Left ventricle myocardium superior (tissue), 1 donor: Measurements from ENCODE around the gene AMBRA1. TPM values are rescaled to one million over a fixed set of nuclear protein-coding genes. Genes with fewer than 3 reads are reported as not detected.
A peak's percentile ranks its signal among the peaks of the same experiment; 100 is the strongest.
"Not testable (repeated sequence)": the region's sequence is repeated elsewhere in the genome, so short reads cannot be mapped to it uniquely, and the experiment has no call there.

Source experiments
- ATAC-seq: fragments of 200-7000 bp; cut with Tn5 transposase; one replicate; pipeline ENCODE4 v1.9.1; 2020; ENCODE audit warnings: mild to moderate bottlenecking, moderate library complexity
- DNase-seq: peaks from one replicate; pipeline ENCODE4 v3.0.0-alpha.2; 2020
- intact Hi-C: fragments of 100-400 bp; cut with micrococcal nuclease; formaldehyde crosslinking; loops from one replicate; pipeline ENCODE4 v1.11.0; 2022
- total RNA-seq: library from RNA; stranded (reverse); fragmentation: NEBNext Ultra II Directional; extraction: Animal tissue kit (Norgen Biotek cat#: 25700); gene quantifications from one replicate; pipeline ENCODE4 v1.2.1, GENCODE V29; 2021
- donor health status: DM: no; HTN: yes; CAD: no; lungs with severe emphysema.

The AMBRA1 gene
- total RNA-seq, 1 donor from 2014 or later = 14.7 TPM

DNA sequence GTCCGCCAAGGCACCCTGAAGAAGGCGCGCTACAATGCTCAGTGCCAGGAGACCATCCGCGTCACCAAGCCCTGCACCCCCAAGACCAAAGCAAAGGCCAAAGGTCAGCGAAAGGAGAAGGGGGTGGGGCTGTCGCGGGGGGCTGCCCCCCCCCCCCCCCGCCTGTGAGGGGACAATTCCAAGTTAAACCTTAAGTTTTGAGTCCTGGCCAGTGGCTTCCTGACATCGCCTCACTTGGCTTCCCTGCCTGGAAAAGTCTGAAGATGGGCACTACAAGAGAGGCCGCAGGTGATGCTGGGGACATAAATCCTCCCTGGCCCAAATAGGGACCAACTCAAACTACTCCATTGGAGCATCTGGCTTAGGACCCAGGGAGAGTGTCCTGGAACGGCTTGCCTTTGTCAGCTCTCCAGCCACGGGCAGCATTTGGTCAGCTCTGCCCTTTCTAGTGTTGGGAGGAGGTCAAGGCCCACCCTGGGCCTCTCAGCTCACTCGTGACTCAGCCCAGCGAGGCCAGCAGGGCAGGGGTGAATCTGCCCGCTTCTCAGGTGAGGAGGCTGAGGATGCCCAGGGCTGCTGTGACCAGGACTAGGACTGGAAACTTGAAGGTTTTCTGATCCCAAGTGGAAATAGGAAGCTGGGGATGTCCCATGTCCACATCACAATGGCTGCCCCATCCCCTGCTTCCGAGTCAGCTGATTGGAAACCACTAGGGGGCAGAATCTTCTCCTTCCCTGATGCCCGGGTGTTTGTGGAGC lies 211.0 kb downstream of the AMBRA1 start:
- no peak for ATAC-seq
- DNase-seq = no peak
- intact Hi-C loops = no loop called here

DNA sequence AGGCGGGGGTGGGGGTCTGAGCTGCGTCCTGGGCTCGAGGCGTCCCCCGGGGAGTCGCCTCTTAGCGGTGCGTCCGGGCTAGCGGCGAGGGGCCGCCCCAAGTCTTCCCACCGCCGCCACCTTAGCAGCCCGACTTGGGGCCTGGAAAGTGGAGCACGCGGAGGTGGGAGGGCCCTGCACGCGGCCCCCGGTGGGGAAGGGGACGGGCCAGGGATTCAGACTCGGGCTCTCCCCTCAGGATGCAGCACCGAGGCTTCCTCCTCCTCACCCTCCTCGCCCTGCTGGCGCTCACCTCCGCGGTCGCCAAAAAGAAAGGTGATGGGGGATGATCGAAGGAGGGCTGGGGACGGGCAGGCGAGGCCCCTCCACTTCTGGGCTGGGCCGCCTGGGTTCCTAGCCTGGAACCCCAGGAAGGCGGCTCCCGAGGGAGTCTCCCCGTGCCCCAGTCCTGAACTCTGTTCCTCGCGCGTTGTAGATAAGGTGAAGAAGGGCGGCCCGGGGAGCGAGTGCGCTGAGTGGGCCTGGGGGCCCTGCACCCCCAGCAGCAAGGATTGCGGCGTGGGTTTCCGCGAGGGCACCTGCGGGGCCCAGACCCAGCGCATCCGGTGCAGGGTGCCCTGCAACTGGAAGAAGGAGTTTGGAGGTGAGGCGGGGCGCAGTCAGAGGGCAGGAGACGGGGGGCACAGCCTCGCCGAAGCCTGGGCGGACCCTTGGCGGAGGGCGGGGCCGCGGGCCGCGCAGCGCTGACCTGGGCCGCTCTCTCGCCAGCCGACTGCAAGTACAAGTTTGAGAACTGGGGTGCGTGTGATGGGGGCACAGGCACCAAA lies 211.8 kb downstream of the AMBRA1 start:
- intact Hi-C loops = no loop called here
- no peak for DNase-seq
- no peak for ATAC-seq

DNA sequence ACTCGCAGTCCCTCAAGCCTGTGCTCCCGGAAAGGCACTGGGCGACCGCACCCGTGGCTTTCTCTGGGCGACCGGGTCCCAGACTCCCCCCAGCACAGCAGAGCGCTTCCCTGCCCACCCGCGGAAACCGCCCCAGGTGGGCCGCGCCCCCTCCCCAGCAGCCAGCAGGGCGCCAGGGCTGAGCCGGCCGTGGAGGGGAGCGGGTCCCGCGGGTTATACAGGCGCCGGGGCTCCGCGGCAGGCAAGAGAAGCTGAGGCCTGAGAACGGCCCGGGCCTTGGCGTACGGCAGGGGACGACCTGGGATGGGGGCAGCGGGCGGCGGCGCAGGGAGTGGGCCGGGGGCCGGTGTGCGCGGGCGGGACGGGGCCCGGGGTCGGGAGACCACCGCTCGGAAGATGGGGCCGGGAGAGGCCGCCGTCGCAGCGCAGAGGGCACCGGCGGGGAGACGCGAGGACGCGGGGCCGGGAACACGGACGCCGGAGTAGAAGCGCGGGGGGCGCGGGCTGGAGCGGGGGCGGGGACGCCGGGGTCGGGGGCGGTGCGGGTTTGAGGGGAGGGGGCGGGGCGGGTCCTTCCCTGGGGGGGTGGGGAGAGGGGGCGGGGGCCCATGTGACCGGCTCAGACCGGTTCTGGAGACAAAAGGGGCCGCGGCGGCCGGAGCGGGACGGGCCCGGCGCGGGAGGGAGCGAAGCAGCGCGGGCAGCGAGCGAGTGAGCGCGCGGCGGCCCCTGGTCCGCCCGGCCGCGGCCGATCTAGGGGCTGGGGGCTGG lies 212.6 kb downstream of the AMBRA1 start, which contains the start of gene MDK:
MDK (plus strand) TSS at position 622 of the 771 bp plus-strand sequence. CDS start 389 bp downstream, outside the sequence.
- intact Hi-C loops = no loop called here
- DNase-seq = no peak
- ATAC-seq = peak; percentile 10

DNA sequence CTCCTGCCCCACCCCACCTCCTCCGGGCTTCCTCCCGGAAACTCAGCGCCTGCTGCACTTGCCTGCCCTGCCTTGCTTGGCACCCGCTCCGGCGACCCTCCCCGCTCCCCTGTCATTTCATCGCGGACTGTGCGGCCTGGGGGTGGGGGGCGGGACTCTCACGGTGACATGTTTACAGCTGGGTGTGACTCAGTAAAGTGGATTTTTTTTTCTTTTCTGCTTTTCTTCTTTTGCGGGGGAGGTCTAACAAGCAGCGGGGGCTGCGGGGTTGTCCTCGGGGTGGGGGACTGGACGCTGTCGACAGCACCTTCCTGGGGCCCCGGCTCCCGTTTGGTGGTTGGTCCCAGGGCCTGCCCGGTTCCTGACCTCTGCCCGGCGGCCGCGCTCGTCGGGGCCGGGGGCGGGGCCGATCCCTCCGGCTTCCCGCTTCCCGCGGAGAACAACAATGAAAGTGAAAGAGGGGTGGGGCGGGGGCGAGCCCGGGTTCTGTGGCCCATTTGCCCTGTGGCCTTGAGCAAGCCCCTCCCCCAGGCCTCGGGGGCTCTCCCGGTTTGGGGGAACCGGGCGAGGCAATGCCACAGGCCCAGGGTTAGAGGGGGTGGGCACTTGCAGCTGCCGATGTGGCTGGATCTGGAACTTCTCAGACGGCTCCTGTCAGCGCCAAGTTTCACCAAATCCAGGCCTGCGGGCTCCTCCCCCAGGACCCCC lies 213.3 kb downstream of the AMBRA1 start:
- DNase-seq (peak; percentile 82), ATAC-seq (peak; percentile 62)
- intact Hi-C loops = no loop called here

DNA sequence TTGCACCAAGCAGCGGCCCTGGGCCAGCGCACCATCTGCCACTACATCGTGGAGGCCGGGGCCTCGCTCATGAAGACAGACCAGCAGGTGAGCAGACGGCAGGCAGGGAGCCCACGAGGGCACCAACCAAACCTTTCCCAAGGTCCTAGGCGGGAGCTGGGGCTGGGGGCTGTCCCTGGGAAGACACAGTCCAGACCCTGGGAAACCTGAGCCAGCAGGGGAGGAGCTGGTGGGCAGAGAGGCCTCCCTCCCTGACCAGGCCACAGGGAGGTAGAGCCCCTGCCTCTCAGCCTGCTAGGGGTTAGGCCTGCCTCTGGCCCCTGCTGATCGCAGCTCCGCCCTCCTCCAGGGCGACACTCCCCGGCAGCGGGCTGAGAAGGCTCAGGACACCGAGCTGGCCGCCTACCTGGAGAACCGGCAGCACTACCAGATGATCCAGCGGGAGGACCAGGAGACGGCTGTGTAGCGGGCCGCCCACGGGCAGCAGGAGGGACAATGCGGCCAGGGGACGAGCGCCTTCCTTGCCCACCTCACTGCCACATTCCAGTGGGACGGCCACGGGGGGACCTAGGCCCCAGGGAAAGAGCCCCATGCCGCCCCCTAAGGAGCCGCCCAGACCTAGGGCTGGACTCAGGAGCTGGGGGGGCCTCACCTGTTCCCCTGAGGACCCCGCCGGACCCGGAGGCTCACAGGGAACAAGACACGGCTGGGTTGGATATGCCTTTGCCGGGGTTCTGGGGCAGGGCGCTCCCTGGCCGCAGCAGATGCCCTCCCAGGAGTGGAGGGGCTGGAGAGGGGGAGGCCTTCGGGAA lies 214.1 kb downstream of the AMBRA1 start:
- DNase-seq, intact Hi-C loops: not testable (repeated sequence)
- peak; percentile 10 for ATAC-seq

DNA sequence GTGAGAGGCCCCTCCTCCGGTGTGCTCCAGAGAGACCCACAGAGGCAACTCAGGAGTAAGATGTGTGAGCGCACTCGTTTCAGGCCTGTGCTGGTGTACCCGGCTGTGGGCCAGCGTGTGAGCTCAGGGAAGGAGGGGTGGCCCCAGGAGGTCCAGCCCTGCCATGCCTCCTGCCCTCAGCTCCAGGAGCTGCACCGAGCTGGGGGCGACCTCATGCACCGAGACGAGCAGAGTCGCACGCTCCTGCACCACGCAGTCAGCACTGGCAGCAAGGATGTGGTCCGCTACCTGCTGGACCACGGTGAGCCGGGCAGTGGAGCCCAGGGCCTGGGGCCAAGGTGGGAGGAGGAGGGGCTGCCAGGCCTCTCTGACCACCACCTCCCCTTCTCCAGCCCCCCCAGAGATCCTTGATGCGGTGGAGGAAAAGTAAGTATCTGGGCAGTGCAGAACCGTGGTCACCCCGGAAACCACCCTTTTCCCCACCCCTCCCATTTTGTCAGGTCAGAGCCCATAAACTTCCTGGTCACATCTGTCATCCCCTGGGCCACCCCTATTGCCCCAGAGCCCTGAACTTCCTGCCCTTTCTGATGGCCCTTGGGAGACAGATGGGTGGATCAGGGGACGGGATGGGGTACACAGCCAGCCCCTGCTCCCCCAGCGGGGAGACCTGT lies 214.9 kb downstream of the AMBRA1 start:
- intact Hi-C loops = no loop called here
- peak; percentile 1 for ATAC-seq
- no peak for DNase-seq

DNA sequence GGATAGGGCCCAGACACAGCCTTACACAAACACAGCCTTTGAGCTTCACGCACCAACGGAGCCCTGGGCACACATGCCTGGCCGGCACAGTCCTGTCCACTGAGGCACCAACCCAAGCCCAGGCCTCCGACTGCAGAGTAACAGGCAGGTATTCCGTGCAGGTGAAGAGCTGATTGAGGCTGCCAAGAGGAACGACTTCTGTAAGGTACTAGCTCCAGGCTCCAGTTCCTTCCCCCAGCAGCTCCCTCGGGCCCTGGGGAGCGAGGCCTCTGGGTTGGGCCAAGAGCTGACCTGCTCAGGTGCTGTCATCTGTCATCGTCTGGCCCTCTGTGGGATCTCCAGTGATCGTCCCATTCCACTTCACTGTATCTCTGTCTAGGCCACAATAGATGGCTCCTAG lies 215.5 kb downstream of the AMBRA1 start:
- ATAC-seq (no peak), DNase-seq (no peak)
- intact Hi-C loops = no loop called here

DNA sequence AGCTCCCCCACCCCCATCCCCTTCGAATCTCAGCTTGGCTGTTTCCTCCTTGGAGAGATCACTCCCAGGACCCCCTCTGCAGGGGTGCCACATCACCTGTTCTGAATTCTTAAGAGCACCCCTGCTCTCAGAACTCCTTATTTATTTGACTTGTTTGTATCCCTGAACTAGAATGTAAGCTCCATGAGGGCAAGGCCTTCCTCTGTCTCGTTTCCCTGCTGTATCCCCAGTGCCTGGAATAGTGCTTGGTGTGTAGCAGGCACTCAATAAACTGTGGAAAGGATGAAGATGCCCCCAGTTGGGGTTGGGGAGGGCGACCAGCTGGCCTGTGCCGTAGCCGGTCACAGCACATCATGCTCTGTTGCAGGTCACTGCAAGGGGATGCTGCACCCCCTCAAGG lies 216.0 kb downstream of the AMBRA1 start:
- intact Hi-C loops = no loop called here
- DNase-seq = no peak
- no peak for ATAC-seq

DNA sequence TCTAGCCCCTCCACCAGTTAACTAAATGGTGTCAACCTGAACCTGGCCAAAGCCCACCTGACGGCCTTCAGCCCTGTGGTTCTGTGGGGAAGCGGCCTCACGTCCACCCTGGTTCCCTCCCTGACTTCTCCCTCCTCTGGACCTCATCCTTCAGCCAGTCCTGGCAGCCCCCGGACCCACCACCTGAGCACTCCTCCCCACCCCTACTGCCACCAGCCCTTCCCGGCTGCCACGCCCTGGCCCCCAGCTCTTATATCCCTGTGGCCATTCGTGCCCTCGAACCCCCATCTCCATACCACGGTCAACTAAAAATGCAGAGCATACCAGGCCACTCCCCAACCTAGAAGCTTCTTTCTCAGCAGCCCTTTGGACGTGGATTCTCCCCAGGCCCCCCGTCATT lies 216.5 kb downstream of the AMBRA1 start:
- ATAC-seq = no peak
- DNase-seq = no peak
- intact Hi-C loops = no loop called here

DNA sequence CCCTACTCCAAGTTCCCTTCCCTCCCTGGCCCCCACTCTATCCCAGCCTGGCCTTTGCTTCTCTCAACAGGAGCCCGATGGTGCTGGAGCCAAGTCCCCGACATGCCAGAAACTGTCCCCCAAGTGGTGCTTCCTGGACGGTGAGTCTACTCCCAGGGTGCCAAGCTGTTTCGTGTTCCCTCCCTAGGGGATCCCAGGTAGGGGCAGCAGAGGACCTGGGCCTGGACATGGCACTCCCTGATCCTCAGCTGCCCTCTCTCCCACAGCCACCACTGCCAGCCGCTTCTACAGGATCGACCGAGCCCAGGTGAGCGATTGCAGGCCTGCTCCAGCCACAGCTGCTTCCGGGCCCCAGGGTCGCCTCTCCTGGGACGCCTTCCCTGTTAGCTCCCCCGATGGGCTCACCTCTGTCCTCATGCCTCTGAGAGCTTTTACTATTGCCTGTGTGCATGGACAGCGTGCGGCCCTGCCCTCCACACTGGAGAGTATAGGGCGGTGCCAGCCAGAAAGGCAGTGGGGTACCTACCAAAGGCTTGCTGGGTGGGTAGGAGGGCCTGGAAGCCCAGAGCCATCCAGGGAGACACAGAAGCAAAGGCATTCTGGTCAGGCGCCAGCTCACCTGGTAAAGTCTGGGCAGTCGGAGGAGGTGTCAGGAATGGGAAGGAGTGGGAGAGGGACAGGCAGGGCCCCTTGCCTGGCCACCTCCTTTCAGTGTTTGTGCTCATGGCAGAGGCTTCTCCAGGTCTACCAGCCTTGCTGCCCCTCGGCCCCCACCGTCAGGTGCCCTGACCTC lies 217.4 kb downstream of the AMBRA1 start:
- intact Hi-C loops = no loop called here
- DNase-seq (no peak), ATAC-seq (no peak)

DNA sequence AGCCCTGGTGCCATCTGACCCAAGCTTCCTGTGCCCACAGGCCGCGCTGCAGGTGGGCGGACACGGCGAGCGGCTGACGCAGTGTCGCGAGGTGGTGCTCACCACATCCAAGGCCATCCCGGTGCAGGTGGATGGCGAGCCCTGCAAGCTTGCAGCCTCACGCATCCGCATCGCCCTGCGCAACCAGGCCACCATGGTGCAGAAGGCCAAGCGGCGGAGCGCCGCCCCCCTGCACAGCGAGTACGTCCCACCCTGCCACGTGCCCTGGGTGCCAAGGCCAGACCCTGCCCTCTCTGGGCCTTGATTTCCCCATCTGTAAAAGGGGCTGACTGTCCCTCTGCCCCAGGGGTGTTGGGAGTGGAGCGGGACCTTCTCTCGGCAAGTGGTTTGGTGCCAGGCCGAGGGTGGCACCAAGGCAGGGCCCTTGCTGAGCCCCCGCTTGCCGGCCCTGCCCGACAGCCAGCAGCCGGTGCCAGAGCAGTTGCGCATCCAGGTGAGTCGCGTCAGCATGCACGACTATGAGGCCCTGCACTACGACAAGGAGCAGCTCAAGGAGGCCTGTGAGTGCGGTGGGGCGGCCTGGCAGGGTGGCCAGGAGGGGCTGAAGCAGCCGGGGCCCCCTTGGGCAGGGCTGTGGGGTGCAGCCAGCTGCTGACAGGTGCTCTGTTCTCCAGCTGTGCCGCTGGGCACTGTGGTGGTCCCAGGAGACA lies 218.3 kb downstream of the AMBRA1 start:
- ATAC-seq (no peak), DNase-seq (no peak)
- intact Hi-C loops = no loop called here

DNA sequence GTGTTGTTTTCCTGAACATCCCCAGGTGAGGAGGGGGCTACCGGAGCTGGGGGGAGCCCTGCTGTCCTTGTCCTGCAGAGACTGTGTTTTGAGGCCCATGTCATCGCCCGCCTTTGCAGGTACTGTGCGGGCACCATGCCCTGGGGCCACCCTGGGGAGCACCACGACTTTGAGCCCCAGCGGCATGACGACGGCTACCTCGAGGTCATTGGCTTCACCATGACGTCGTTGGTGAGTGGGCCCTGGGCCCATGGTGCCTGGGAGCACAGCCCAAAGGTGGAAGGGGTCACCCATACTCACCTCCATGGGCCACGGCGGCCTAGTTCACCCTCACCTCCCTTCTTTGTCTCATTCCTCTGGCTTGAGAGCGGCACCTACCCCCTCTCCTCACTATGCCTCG lies 219.0 kb downstream of the AMBRA1 start:
- no peak for DNase-seq
- ATAC-seq = no peak
- intact Hi-C loops = no loop called here

DNA sequence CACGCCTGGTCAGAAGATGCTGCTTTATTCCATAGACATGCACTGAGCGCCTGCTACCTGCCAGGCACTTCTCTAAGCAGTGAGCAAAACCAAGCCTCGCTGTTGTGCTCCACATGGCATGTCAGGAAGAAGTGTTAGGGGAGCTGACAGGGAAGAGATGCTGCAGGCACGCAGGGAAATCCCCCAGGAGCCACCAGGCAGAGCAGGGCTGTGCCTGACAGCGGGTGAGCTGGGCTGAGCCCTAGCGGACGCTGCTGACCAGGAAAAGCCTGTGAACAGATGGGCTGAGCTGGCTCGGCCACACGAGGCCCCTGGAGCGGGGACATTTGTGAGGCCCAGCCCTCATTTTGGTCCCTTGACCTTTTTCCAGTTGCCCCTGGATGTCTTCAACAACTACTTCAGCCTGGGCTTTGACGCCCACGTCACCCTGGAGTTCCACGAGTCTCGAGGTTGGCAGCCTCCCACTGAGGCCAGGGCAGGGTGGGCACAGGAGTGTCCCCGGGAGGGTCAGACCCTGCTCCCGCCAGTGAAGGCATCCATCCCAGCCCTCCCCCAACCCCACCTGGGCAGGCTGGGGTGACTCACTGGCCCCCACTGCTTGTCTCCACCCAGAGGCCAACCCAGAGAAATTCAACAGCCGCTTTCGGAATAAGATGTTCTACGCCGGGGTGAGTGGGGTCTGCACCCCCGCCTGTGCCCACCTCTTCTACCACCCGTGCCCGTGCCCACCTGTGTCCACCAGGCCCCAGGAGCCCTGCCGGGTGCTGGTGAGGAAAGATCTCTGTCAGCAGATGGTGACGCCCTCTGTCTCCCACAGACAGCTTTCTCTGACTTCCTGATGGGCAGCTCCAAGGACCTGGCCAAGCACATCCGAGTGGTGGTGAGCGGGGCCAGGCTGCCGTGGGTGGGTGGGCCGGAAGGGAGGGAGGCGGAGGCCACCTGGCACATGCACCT lies 219.8 kb downstream of the AMBRA1 start:
- DNase-seq (no peak), ATAC-seq (no peak)

DNA sequence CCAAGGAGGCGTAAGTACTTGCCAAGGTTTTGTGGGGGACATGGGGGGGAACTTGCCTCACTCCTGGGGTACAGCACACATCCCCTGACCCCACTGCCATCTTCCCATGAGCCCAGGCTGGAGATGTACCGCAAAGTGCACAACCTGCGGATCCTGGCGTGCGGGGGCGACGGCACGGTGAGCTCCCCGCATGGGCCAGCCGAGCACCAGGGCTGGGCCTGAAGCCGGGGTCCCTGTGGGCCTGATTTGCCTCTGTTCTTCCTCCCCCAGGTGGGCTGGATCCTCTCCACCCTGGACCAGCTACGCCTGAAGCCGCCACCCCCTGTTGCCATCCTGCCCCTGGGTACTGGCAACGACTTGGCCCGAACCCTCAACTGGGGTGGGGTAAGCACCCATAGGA lies 221.3 kb downstream of the AMBRA1 start:
- ATAC-seq, intact Hi-C loops, DNase-seq: not testable (repeated sequence)

More for the DNA sequence above, 219.8 kb downstream of the AMBRA1 start:
- intact Hi-C loops = no loop called here

DNA sequence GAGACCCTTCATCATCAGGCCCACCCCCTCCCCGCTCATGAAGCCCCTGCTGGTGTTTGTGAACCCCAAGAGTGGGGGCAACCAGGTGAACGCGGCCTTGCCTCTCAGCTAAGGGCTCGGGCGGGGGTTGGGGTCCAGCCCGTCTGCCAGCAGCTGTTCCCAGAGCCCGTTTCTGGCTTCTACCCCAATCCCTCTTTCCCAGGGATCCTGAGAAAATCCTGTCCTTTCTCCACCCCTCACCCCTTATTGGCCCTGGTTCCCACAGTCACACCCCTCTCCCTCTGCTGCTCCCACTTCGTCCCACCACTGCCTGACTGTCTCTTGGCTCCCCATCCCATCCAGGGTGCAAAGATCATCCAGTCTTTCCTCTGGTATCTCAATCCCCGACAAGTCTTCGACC lies 221.7 kb downstream of the AMBRA1 start:
- no peak for DNase-seq
- no peak for ATAC-seq
- intact Hi-C loops = no loop called here
